GM21576 (cell line): Measurements from ENCODE around the gene RHOBTB3.

ENCODE experiments used
- ATAC-seq: cut with Tn5 transposase; IDR thresholded peaks from one replicate; pipeline ENCODE4 v1.9.1; 2021; ENCODE audit warnings: mild to moderate bottlenecking, moderate library complexity; ENCODE audit not compliant: unreplicated experiment

Gene RHOBTB3

GRCh38 chr5:95731571-95732554, 727 bp downstream of the RHOBTB3 start:
- ATAC-seq: peak; percentile 30

GRCh38 chr5:95733107-95733665, 2.0 kb downstream of the RHOBTB3 start:
- ATAC-seq: no peak

- no peak for ATAC-seq
These were observed 3.1 kb downstream of the RHOBTB3 start for GRCh38 chr5:95734187-95734586.

- ATAC-seq: no peak
These were observed 3.8 kb downstream of the RHOBTB3 start for GRCh38 chr5:95734906-95735305.

GRCh38 chr5:95735406-95735805, 4.3 kb downstream of the RHOBTB3 start:
- no peak for ATAC-seq

GRCh38 chr5:95738072-95738471, 6.9 kb downstream of the RHOBTB3 start:
- ATAC-seq: no peak

GRCh38 chr5:95738834-95739233, 7.7 kb downstream of the RHOBTB3 start:
- ATAC-seq: no peak

GRCh38 chr5:95739857-95740256, 8.7 kb downstream of the RHOBTB3 start:
- no peak for ATAC-seq

- ATAC-seq: no peak
These were observed 10.3 kb downstream of the RHOBTB3 start for GRCh38 chr5:95741458-95741857.

GRCh38 chr5:95743232-95743631, 12.1 kb downstream of the RHOBTB3 start:
- no peak for ATAC-seq

GRCh38 chr5:95743877-95744276, 12.7 kb downstream of the RHOBTB3 start:
- no peak for ATAC-seq

- ATAC-seq: no peak
These were observed 15.1 kb downstream of the RHOBTB3 start for GRCh38 chr5:95746194-95746593.

- ATAC-seq: no peak
These were observed 15.9 kb downstream of the RHOBTB3 start for GRCh38 chr5:95746722-95747679.

GRCh38 chr5:95748133-95748532, 17.0 kb downstream of the RHOBTB3 start:
- no peak for ATAC-seq

GRCh38 chr5:95754545-95754944, 23.4 kb downstream of the RHOBTB3 start:
- no peak for ATAC-seq

- ATAC-seq: no peak
These were observed 27.9 kb downstream of the RHOBTB3 start for GRCh38 chr5:95759005-95759404.

GRCh38 chr5:95759634-95760033, 28.5 kb downstream of the RHOBTB3 start:
- ATAC-seq: no peak

GRCh38 chr5:95760273-95761191, 29.4 kb downstream of the RHOBTB3 start:
- ATAC-seq: peak; percentile 88

- no peak for ATAC-seq
These were observed 30.9 kb downstream of the RHOBTB3 start for GRCh38 chr5:95761771-95762651.
